ENCODE results near the gene CSNK2A2. TPM values are rescaled to one million over a fixed set of nuclear protein-coding genes. Genes with fewer than 3 reads are reported as not detected.

CSNK2A2 gene
- total RNA-seq, 2 donors from 2014 or later = 29.2 to 40.1 TPM

- Histone ChIP-seq H3K9me3 (no peaks in the 10 kb centered on the region), H3K27me3 (replicated peaks; ENCODE audit: insufficient read depth) (no peaks in the 10 kb centered on the region), H3K27ac (peak overlapping the region in 1 of 2 donors; percentile 55), H3K4me1 (ENCODE audit: control insufficient read depth in 1 of 2, low read depth in 2 of 2) (peaks cover 15 to 46% of the 10 kb centered on the region in 2 donors), H3K36me3 (no peaks in the 10 kb centered on the region), H3K4me3 (peak overlapping the region; percentile 97)
- TF ChIP-seq, protein P1, sequence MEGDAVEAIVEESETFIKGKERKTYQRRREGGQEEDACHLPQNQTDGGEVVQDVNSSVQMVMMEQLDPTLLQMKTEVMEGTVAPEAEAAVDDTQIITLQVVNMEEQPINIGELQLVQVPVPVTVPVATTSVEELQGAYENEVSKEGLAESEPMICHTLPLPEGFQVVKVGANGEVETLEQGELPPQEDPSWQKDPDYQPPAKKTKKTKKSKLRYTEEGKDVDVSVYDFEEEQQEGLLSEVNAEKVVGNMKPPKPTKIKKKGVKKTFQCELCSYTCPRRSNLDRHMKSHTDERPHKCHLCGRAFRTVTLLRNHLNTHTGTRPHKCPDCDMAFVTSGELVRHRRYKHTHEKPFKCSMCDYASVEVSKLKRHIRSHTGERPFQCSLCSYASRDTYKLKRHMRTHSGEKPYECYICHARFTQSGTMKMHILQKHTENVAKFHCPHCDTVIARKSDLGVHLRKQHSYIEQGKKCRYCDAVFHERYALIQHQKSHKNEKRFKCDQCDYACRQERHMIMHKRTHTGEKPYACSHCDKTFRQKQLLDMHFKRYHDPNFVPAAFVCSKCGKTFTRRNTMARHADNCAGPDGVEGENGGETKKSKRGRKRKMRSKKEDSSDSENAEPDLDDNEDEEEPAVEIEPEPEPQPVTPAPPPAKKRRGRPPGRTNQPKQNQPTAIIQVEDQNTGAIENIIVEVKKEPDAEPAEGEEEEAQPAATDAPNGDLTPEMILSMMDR (IDR thresholded peaks at IDR 0.05) = no peak
- DNase-seq (ENCODE audit: low spot score) = no peak
- ATAC-seq (ENCODE audit: insufficient number of reproducible peaks, low FRiP score, low read depth) = no peak
Observed at GRCh38 chr16:58127634-58128033, 70.3 kb downstream of the CSNK2A2 start.

GRCh38 chr16:58127033-58127556, 70.8 kb downstream of the CSNK2A2 start:
- TF ChIP-seq, protein P1 (IDR thresholded peaks at IDR 0.05) = no peak
- peaks cover 15 to 51% of the 10 kb centered on the region in 2 donors for H3K4me1 ChIP-seq (ENCODE audit: control insufficient read depth in 1 of 2, low read depth in 2 of 2)

DNA sequence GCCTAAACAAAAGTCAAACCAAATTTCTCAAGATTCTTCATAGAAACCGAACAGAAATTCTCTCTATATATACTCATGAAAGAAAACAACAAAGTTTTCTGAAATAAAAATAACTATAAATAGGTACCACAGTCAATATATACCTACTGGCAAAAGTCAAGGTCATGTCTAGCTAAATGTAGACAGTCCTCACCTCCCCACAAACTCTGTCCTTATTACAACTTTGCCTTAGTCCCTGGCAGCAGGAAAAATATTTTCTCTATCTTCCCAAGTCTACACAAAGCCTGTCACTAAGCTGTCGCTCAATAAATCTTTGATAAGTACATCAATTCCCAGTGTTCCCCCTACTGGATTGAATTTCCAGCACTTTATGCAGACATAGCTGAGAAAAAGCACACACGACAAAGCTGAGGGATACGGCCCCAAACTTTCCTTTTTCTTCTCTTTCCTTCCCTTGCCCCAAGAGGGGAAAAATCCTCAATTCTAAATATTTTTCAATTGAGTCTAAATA, 71.4 kb downstream of the CSNK2A2 start:
- DNase-seq (ENCODE audit: low spot score) = no peak
- Histone ChIP-seq H3K36me3 (no peaks in the 10 kb centered on the region), H3K4me1 (ENCODE audit: control insufficient read depth in 1 of 2, low read depth in 2 of 2) (peaks cover 17 to 56% of the 10 kb centered on the region in 2 donors), H3K9me3 (no peaks in the 10 kb centered on the region), H3K27me3 (replicated peaks; ENCODE audit: insufficient read depth) (no peaks in the 10 kb centered on the region), H3K27ac (peak overlapping the region in 1 of 2 donors; percentile 43), H3K4me3 (peak overlapping the region; percentile 97)
- TF ChIP-seq, protein P1 (IDR thresholded peaks at IDR 0.05) = no peak
- ATAC-seq (ENCODE audit: insufficient number of reproducible peaks, low FRiP score, low read depth) = no peak

More at GRCh38 chr16:58127033-58127556, 70.8 kb downstream of the CSNK2A2 start:
- DNase-seq (ENCODE audit: low spot score) (no peak), ATAC-seq (ENCODE audit: insufficient number of reproducible peaks, low FRiP score, low read depth) (no peak)
- Histone ChIP-seq H3K27me3 (replicated peaks; ENCODE audit: insufficient read depth) (no peaks in the 10 kb centered on the region), H3K4me3 (peak overlapping the region; percentile 97), H3K27ac (peak overlapping the region; percentile 6 to 55), H3K36me3 (no peaks in the 10 kb centered on the region), H3K9me3 (no peaks in the 10 kb centered on the region)

DNA sequence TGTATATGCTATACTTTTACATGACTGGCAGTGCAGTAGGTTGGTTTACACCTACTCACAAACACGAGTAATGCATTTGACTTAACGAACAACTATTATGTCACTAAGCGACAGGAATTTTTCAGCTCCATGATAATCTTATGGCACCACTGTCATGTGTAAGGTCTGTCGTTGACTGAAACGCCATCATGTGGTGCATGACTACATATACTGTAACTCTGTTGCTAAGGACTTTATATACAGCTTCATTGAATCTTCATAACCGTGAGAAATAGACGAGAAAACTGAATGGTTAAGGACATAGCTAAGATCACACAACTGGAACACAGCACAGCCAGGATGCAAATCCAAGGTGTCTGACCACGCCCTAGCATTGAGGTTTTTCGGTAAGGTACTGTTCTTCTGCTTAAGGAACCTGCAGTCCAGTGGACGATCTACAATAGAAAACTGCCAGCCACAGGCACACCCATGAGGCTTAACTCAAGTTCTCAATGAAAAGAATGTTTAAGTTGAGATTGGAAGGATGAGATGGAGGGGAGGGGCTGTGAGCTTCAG, 72.0 kb downstream of the CSNK2A2 start:
- Histone ChIP-seq H3K4me1 (ENCODE audit: control insufficient read depth in 1 of 2, low read depth in 2 of 2) (peaks cover 23 to 63% of the 10 kb centered on the region in 2 donors), H3K27me3 (replicated peaks; ENCODE audit: insufficient read depth) (no peaks in the 10 kb centered on the region), H3K36me3 (no peaks in the 10 kb centered on the region), H3K27ac (peak overlapping the region in 1 of 2 donors; percentile 43), H3K4me3 (no peak overlapping the region), H3K9me3 (no peaks in the 10 kb centered on the region)
- DNase-seq (ENCODE audit: low spot score) = no peak
- no peak for ATAC-seq (ENCODE audit: insufficient number of reproducible peaks, low FRiP score, low read depth)
- TF ChIP-seq, protein P1 (IDR thresholded peaks at IDR 0.05) = no peak

DNA sequence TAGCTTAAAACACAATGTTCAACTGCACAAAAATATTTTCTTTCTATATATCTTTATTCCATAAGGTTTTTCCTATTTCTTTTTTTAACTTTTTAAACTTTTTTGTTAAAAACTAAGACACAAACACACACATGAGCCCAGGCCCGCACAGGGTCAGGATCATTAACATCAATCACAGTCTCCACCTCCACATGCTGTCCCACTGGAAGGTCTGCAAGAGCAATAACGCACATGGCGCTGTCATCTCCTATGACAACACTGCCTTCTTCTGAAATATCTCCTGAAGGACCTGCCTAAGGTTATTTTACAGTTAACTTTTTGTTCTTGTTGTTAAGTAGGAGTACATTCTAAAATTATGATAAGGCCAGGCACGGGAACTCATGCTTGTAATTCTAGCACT, 72.9 kb downstream of the CSNK2A2 start:
- TF ChIP-seq, protein P1 (IDR thresholded peaks at IDR 0.05) = no peak
- H3K4me3 ChIP-seq = no peak overlapping the region
- peaks cover 26 to 71% of the 10 kb centered on the region in 2 donors for H3K4me1 ChIP-seq (ENCODE audit: control insufficient read depth in 1 of 2, low read depth in 2 of 2)
- no peak for DNase-seq (ENCODE audit: low spot score)
- no peaks in the 10 kb centered on the region for H3K36me3 ChIP-seq
- H3K27me3 ChIP-seq (replicated peaks; ENCODE audit: insufficient read depth) = no peaks in the 10 kb centered on the region
- H3K9me3 ChIP-seq = no peaks in the 10 kb centered on the region
- H3K27ac ChIP-seq = no peak overlapping the region
- ATAC-seq (ENCODE audit: insufficient number of reproducible peaks, low FRiP score, low read depth) = no peak

All from thoracic aorta (tissue), 2 donors.